CD14-positive monocyte (primary cell): Measurements from ENCODE around the gene CACNB4. TPM values are rescaled to one million over a fixed set of nuclear protein-coding genes. Genes with fewer than 3 reads are reported as not detected.

Experiments used
- DNase-seq, 3 donors: peaks; one replicate each; pipeline ENCODE4 v3.0.0-alpha.2; 2011 to 2022
- H2AFZ ChIP-seq: 2 replicates; pipeline ENCODE4 v1.6.0; 2012; ENCODE audit warnings: mild to moderate bottlenecking, low read depth, low read length, inconsistent platforms; ENCODE audit not compliant: insufficient read depth, poor library complexity, severe bottlenecking
- H3K27ac ChIP-seq, 2 donors: 1 replicate in 1 of 2; 2 replicates in 1 of 2; pipeline ENCODE4 v1.5.1; 2012 to 2013; ENCODE audit warnings: low read length in 2 of 2, control low read depth in 1 of 2, inconsistent platforms in 1 of 2, low read depth in 1 of 2, mild to moderate bottlenecking in 1 of 2
- H3K27me3 ChIP-seq, 2 donors: one replicate each; pipeline versions ENCODE4 v1.6.0 to v1.6.1; 2011 to 2013; ENCODE audit warnings: low read length in 2 of 2; ENCODE audit not compliant: control insufficient read depth in 2 of 2, insufficient read depth in 2 of 2
- H3K36me3 ChIP-seq, 2 donors: replicated peaks in 1 of 2; 1 replicate in 1 of 2; 2 replicates in 1 of 2; pipeline versions ENCODE4 v1.5.1 to v1.6.1; 2012 to 2013; ENCODE audit warnings: low read length in 2 of 2, control low read depth in 1 of 2, inconsistent platforms in 1 of 2, mild to moderate bottlenecking in 1 of 2; ENCODE audit not compliant: insufficient read depth in 2 of 2, control insufficient read depth in 1 of 2
- H3K4me1 ChIP-seq, 2 donors: 1 replicate in 1 of 2; 2 replicates in 1 of 2; pipeline versions ENCODE4 v1.5.1 to v1.6.1; 2012 to 2013; ENCODE audit warnings: low read length in 2 of 2, control low read depth in 1 of 2, inconsistent platforms in 1 of 2, mild to moderate bottlenecking in 1 of 2, moderate library complexity in 1 of 2; ENCODE audit not compliant: insufficient read depth in 2 of 2, control insufficient read depth in 1 of 2
- H3K4me2 ChIP-seq: replicated peaks from 2 replicates; pipeline ENCODE3; 2012; ENCODE audit warnings: low read length, moderate library complexity, mild to moderate bottlenecking; ENCODE audit not compliant: poor library complexity, severe bottlenecking; ENCODE audit errors: extremely low read depth
- H3K4me3 ChIP-seq, 3 experiments: fragments of 200-600 bp in 1 of 3; sonication (generic) in 1 of 3; replicated peaks in 1 of 3; 1 replicate in 2 of 3; 2 replicates in 1 of 3; pipeline ENCODE4 v1.5.1; 2011 to 2013; ENCODE audit warnings: low read length in 3 of 3, mild to moderate bottlenecking in 3 of 3, control low read depth in 2 of 3, low read depth in 2 of 3, inconsistent platforms in 1 of 3, moderate library complexity in 1 of 3
- H3K79me2 ChIP-seq: 2 replicates; pipeline ENCODE4 v1.6.0; 2012; ENCODE audit warnings: mild to moderate bottlenecking, control low read depth, inconsistent platforms, low read length, moderate library complexity; ENCODE audit not compliant: insufficient read depth
- H3K9ac ChIP-seq: 2 replicates; pipeline ENCODE4 v1.6.0; 2017; ENCODE audit warnings: low read length, mild to moderate bottlenecking; ENCODE audit not compliant: insufficient read depth, poor library complexity, severe bottlenecking
- H3K9me3 ChIP-seq, 2 donors: replicated peaks in 1 of 2; 1 replicate in 1 of 2; 2 replicates in 1 of 2; pipeline versions ENCODE4 v1.5.1 to v1.6.1; 2012 to 2013; ENCODE audit warnings: low read length in 2 of 2, control low read depth in 1 of 2; ENCODE audit not compliant: control insufficient read depth in 1 of 2, insufficient read depth in 1 of 2
- H4K20me1 ChIP-seq: 2 replicates; pipeline ENCODE4 v1.6.0; 2012; ENCODE audit warnings: mild to moderate bottlenecking, low read length, control low read depth, moderate library complexity; ENCODE audit not compliant: insufficient read depth
- H3K27ac Mint-ChIP-seq, 7 donors: one replicate each; pipeline ENCODE4 v1.8.0; 2020; ENCODE audit warnings: mild to moderate bottlenecking in 7 of 7, mixed read lengths in 7 of 7, moderate library complexity in 6 of 7, inconsistent platforms in 2 of 7
- H3K27me3 Mint-ChIP-seq, 3 donors: one replicate each; pipeline ENCODE4 v1.8.0; 2021 to 2022; ENCODE audit warnings: low read depth in 3 of 3, mild to moderate bottlenecking in 3 of 3, mixed read lengths in 3 of 3, moderate library complexity in 3 of 3, inconsistent platforms in 1 of 3
- H3K36me3 Mint-ChIP-seq, 2 donors: one replicate each; pipeline ENCODE4 v1.8.0; 2020; ENCODE audit warnings: mixed read lengths in 2 of 2, inconsistent platforms in 1 of 2, mild to moderate bottlenecking in 1 of 2
- H3K4me1 Mint-ChIP-seq: one replicate; pipeline ENCODE4 v1.8.0; 2020; ENCODE audit warnings: mild to moderate bottlenecking, mixed read lengths
- H3K4me3 Mint-ChIP-seq, 2 donors: one replicate each; pipeline ENCODE4 v1.8.0; 2020; ENCODE audit warnings: mild to moderate bottlenecking in 2 of 2, mixed read lengths in 2 of 2, moderate library complexity in 1 of 2
- H3K9me3 Mint-ChIP-seq, 7 donors: one replicate each; pipeline ENCODE4 v1.8.0; 2020 to 2022; ENCODE audit warnings: mixed read lengths in 7 of 7, mild to moderate bottlenecking in 6 of 7, moderate library complexity in 6 of 7, inconsistent platforms in 2 of 7
- WGBS: methylation state at CpG from one replicate; pipeline ENCODE4 v1.1.5; 2013; ENCODE audit warnings: missing lambda C conversion rate; ENCODE audit not compliant: insufficient coverage; 5-methylcytosine and 5-hydroxymethylcytosine counted together
- intact Hi-C, 2 donors: fragments of 100-400 bp; cut with micrococcal nuclease; formaldehyde crosslinking; loops; one replicate each; pipeline versions ENCODE4 v1.15.0 to v1.15.1; 2023
- polyA plus RNA-seq, 3 donors: library from polyadenylated mRNA; depleted of rRNA in 1 of 3; unstranded in 2 of 3; stranded (reverse) in 1 of 3; fragments of 300-500 nt in 2 of 3; fragments of >200 nt in 1 of 3; fragmentation: Illumina TruSeq in 2 of 3; gene quantifications; 1 replicate in 2 of 3; 2 replicates in 1 of 3; pipeline ENCODE4 v1.2.3, GENCODE V29; 2012 to 2021
- TF ChIP-seq, protein P1 (sequence below): fragments of 200-600 bp; IDR thresholded peaks from one replicate; pipeline ENCODE4 v1.8.0; 2022; ENCODE audit warnings: antibody characterized with exemption, mild to moderate bottlenecking

Gene CACNB4
- polyA plus RNA-seq, 3 donors = 0.44 to 1.9 (median 1.1) TPM

- H3K4me1 Mint-ChIP-seq = peaks cover 3% of the 10 kb centered on the region
- H3K9ac ChIP-seq = no peak overlapping the region
- no peaks in the 10 kb centered on the region for H3K36me3 ChIP-seq
- H3K27ac ChIP-seq = no peak overlapping the region
- H3K27me3 ChIP-seq = no peaks in the 10 kb centered on the region
- no peak overlapping the region for H3K4me2 ChIP-seq
- H3K4me1 ChIP-seq = no peaks in the 10 kb centered on the region
- no peak overlapping the region for H3K4me3 Mint-ChIP-seq
- no peak overlapping the region for H3K4me3 ChIP-seq
- no peaks in the 10 kb centered on the region for H3K9me3 Mint-ChIP-seq
- 43% methylated on average over 4 of the region's 8 CpGs for WGBS
- H2AFZ ChIP-seq = peak overlapping the region; percentile 11
- no peaks in the 10 kb centered on the region for H3K27me3 Mint-ChIP-seq
- H4K20me1 ChIP-seq = no peaks in the 10 kb centered on the region
- peak; percentile 4 to 5 (median 4) for DNase-seq
- intact Hi-C loops = no loop called here
- no peaks in the 10 kb centered on the region for H3K79me2 ChIP-seq
- H3K9me3 ChIP-seq = no peaks in the 10 kb centered on the region
- no peaks in the 10 kb centered on the region for H3K36me3 Mint-ChIP-seq
- TF ChIP-seq, protein P1, sequence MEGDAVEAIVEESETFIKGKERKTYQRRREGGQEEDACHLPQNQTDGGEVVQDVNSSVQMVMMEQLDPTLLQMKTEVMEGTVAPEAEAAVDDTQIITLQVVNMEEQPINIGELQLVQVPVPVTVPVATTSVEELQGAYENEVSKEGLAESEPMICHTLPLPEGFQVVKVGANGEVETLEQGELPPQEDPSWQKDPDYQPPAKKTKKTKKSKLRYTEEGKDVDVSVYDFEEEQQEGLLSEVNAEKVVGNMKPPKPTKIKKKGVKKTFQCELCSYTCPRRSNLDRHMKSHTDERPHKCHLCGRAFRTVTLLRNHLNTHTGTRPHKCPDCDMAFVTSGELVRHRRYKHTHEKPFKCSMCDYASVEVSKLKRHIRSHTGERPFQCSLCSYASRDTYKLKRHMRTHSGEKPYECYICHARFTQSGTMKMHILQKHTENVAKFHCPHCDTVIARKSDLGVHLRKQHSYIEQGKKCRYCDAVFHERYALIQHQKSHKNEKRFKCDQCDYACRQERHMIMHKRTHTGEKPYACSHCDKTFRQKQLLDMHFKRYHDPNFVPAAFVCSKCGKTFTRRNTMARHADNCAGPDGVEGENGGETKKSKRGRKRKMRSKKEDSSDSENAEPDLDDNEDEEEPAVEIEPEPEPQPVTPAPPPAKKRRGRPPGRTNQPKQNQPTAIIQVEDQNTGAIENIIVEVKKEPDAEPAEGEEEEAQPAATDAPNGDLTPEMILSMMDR = no peak
- H3K27ac Mint-ChIP-seq = no peak overlapping the region
Observed at GRCh38 chr2:151973901-151974199, 125.0 kb downstream of the CACNB4 start.

GRCh38 chr2:151973013-151973900 is 125.6 kb downstream of the CACNB4 start:
- Histone ChIP-seq H3K4me1 (no peaks in the 10 kb centered on the region), H3K4me2 (no peak overlapping the region), H3K79me2 (no peaks in the 10 kb centered on the region), H3K4me3 (no peak overlapping the region), H3K27me3 (no peaks in the 10 kb centered on the region), H3K9me3 (no peaks in the 10 kb centered on the region), H3K9ac (no peak overlapping the region), H4K20me1 (no peaks in the 10 kb centered on the region), H3K27ac (no peak overlapping the region), H3K36me3 (no peaks in the 10 kb centered on the region), H2AFZ (peak overlapping the region; percentile 11)
- DNase-seq = no peak
- Mint-ChIP-seq H3K36me3 (no peaks in the 10 kb centered on the region), H3K27me3 (no peaks in the 10 kb centered on the region), H3K4me1 (peaks cover 3% of the 10 kb centered on the region), H3K4me3 (no peak overlapping the region), H3K9me3 (no peaks in the 10 kb centered on the region), H3K27ac (no peak overlapping the region)
- 87% methylated on average over 3 of the region's 8 CpGs for WGBS
- TF ChIP-seq, protein P1 = no peak
- intact Hi-C loops = no loop called here
